ELF-1 (cell line): ENCODE data around the gene CACNA1S.

Source experiments
- DNase-seq: peaks from one replicate; pipeline ENCODE4 v3.0.0-alpha.2; 2016; ENCODE audit warnings: low read depth, low spot score

The CACNA1S gene

DNA sequence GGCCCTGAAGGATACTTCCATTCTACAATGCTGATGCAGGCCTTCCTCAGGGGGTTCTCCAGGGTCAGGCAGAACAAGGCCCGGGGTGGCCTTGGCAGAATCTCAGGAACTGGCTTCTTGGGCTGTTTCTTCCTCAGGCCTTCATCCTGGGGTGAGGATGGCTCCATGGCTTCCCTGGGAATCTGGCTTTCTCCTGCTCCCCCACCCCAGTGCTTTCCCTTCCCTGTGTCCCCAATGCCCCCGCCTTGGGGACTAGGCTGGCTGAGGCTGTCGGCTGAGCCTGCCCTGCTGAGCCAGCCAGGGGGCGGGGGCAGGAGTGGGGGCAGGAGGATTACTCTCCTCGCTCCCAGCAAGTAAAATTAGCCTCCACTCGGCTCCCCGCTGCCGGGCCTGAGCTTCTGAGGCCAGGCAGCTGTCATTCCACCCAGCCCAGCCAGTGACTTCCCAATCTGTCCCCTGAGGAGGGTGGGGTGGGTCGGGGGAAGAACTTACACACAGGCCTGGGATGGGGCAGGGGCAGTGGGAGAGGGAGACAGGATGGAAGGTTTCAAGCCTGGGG is at the start of gene CACNA1S:
Gene CACNA1S (minus strand): TSS at position 254 of the 559 bp plus-strand sequence. CDS start 87 bp downstream, at position 167.
- peak; percentile 30 for DNase-seq

DNA sequence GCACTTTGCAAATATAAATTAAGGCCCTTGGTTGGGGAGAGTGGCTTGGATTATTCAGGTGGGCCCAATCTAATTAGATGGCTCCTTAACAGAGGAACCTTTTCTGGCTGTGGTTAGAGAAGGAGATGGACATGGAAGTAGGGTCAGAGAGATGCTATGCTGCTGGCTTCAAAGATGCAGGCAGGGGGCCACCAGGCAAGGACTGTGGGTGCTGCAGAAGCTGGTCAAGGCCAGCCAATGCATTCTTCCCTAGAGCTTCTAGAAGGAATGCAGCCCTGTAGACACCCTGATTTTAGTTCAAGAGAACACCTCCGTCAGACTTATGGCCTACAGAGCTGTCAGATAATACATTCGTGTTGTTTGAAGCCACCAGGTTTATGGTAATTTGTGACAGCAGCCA is 45.7 kb upstream of the CACNA1S start:
- no peak for DNase-seq

DNA sequence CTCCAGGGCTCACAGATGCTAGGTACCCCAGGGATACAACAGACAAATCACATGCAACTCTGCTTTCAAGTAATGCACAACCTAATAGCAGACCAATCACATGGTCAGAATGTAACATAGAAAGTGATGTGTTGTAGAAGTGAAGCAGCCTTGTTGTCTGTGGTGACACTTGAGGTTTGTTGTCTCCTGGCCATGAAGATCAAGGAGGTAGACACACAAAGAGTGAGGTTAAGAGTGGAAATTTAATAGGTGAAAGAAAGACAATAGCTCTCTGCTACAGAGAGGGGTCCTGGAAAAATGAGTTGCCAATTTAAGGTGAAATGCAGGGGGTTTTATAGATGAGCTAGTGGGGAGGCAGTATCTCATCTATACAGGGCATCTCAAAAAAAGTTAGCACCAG is 44.6 kb upstream of the CACNA1S start:
- DNase-seq = no peak

DNA sequence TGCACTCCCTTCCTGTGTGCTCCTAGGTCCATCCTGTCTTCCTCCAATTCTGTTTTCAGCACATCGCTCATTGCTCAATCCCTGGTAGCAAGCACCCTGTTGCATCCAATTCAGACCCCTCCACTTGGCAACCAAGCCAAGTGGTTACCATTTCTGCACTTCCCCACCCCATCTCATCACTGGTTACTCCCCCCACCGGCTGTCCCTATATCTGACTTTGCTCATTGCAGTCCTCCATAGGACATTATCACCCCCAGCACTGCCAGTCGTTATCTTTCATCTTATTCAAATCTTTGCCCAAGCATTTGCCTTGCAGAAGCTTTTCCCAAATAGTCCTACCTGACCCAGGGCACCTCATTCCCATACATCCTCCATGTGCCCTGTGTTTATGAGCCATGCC is 44.1 kb upstream of the CACNA1S start:
- no peak for DNase-seq

- no peak for DNase-seq
Observed at GRCh38 chr1:201155354-201155753, 43.1 kb upstream of the CACNA1S start.

DNA sequence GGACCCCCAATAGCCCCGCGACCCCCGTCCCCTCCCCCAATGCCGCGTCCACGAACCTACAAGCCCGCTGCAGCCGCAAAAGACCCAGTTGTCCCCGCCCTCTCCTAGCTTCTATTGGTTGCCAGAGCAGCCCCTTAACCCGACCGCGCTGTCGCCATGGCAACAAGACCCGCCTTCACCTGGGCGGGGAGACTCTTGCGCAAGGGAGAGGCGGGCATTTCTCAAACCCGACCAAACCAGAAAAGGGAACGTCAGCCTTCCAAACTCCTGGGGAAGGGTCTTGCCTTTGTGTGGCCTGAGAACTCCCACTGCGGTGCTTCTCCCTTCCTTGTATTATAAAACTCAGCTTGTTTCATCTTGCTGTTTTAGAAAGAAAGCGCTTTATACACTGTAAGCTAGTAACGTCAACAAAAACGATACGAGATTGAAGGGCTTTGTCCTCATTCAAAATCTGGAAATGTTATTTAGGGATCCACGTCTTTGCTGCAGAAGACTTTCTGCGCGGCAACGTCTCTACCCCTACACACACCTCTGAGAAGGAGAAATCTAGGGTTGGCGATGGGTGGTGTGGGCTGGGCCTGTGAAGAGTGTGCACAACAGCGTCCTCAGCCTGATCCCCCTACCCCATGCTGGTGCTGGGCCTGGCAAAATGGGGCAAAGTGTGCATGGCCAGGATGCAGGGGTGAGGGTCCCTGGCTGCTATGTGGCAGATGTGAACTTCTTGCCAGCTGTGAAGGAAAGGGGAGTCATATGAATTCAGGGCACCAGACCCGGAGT is 42.4 kb upstream of the CACNA1S start, which contains the start of gene TMEM9:
Gene TMEM9 (minus strand): TSS at position 86 of the 777 bp plus-strand sequence. CDS start 551 bp downstream, outside the sequence.
- DNase-seq = peak; percentile 99

- DNase-seq = peak; percentile 64
Observed at GRCh38 chr1:201153474-201154388, 41.5 kb upstream of the CACNA1S start.

DNA sequence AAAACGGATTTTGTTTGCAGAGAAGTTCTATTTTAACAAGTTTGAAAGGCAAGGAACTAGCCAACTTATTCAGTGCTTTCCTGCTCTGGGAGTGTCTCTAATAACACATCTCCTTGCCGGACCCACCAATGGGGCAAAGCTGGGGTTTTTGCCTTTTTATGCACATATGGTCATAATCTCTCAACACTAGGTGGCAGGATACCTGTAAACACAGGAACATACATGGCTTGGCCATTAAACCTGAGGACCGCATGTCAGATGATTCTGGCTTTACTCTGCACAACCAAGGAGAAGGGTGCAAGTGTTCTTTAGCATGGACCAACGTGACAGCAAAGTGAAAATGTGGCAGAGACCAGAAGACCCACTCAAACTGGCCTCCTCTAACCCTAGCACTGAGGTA is 37.2 kb upstream of the CACNA1S start:
- DNase-seq = no peak

DNA sequence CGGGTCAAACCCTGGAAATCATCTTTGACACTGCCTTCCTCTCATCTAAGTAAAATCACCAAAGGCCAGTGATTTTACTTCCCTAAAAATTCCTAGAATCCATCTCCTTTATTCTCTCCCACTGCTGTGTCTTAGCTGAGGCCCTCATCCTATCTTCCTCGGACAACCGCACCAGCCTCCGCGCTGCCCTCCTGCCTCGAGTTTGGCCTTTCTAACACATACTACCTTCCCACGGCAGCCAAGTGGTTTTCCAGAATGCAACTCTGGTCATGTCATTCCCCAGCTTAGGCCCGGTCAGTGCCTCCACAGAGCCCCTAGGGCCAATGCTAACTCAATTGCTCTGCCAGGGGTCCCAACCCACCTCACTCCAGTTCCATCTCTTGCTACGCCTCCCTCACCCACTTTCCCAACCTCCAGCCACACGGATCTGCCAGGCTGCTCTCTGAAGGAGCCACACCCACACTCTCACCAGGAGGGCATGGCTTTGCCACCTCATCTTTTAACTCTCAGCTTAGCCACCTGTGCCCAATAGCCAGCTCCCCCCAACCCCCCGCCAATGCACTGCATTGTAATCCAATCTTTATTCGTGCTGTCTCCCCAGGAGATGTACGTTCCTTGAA is 35.3 kb upstream of the CACNA1S start:
- no peak for DNase-seq

DNA sequence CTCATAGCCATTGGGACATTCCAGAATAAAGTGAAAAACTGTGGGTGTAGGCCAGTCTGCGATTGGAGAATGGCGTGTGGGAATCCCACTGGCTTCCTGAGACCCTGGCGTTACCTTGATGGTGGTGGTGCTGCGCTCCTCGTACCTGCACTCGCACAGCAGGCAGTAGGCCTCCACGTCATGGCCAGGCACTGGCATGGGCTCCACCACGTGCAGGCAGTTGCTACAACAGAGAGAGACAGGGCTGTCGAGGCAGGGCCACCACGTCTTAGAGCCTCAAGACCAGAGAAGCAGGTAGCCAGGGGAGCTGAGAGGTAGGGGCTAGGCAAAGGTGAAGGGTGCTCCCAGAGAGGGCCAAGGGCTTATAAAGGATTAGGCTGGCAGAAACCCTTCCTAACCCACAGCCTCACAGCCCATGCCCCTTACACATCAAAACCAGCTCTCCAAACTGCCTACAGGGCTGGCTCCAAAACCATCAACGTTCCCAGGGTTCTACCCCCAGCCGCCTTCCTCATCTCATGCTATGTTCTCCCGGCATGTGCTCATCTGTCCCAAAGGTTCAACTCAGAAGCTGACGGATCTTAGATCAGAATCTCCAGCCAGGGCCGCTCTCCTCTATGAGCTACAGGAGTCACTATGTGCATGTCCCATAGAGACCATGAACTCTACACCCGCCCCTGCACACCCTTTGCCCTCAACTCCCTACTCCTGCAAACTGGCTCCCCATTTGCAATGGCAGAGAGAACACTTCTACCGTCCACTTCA is 34.6 kb upstream of the CACNA1S start:
- no peak for DNase-seq

DNA sequence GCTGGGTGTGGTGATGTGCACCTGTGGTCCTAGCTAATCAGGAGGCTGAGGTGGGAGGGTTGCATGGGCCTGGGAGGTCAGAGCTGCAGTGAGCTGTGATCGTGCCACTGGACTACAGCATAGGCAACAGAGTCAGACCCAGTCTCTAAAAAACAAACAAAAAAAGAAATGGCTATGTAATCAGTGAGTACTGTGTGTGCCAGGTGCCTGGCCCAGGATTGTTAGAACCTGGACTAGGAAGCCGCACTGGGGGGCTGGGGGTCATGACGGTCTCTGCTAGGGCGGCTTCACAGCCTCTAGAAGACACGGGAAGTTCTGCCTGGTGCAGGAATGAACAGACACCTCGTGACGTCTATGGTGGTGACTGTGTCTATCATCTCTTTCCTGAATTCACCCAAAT is 33.6 kb upstream of the CACNA1S start:
- no peak for DNase-seq

DNA sequence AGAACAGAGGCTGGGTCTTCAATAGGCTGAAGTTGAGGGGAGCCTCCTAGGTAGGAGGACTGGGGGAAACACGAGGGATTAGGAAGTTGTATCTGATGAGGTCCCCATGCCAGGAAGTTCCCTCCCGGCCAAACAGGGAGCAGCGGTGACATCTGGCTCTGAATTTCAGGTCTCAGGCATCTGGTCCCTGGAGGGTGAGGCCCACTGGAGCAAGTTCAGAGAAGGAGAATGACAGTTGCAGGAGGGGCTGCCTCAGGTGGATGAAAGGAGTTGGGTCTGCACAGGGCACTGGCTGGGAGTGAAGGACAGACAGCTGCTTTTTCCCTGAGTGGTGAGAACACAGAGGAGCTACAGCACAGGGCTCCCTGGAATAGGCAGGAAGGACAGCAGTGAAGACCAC is 32.9 kb upstream of the CACNA1S start:
- DNase-seq = no peak

DNA sequence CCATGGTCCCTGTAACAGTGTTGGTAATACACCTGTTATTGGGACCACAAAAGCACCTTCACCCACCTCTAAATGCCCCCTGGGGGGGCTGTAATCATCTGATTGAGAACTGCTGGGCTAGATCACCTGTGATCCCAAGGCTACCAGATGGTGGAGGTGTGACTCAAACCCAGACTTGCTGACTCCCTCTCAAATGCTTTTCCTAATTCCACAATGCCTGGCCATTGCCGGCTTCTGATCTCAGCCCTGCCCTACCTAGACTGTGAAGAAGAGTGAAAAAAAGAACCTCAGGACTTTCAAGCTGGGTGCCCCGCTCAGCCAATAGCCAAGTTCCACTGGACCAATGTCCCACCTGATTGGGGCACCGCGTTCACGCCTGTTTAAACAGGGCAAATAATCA is 32.5 kb upstream of the CACNA1S start:
- no peak for DNase-seq

DNA sequence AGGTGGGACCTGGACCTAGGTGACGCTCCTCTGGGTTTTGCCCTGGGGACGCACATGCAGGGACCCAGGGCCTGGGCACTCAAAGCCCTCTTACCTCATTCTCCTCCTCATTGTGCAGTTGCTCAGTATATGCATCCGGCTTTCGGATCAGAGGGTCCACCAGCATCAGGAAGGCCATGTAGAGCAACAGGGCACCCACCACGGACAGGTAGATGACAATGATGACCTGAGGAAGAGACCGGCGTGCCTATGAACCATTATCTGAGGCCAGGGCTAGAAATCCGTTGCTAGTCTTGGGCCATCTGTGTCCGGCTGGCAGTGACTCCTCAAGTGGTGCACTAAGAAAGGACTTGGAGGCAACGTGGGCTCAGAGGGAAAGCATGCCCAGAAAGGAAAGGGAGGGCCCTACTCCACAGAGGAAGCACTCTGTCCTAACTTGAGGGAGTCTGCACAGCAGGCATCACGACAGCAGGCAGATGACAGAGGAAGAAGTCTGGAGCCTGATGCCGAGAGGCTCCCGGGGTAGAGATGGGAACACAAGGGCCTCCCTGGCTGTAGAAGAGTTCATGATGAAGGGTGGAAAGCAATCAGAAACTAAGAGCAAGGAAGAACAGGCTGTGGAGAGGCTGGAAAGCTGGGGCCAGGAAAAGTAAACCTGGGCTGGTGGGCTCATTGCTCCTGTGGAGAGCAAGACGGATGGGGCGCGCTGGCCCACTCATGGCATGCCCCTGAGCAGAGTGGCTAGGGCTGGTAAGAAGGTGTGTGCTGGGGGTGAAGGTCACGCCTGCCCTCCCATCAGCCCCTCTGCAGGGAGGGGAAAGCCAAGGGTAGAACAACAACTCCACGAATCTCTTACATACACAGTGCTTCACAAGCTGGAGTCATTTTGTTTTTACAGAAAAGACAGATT is 31.8 kb upstream of the CACNA1S start:
- no peak for DNase-seq

DNA sequence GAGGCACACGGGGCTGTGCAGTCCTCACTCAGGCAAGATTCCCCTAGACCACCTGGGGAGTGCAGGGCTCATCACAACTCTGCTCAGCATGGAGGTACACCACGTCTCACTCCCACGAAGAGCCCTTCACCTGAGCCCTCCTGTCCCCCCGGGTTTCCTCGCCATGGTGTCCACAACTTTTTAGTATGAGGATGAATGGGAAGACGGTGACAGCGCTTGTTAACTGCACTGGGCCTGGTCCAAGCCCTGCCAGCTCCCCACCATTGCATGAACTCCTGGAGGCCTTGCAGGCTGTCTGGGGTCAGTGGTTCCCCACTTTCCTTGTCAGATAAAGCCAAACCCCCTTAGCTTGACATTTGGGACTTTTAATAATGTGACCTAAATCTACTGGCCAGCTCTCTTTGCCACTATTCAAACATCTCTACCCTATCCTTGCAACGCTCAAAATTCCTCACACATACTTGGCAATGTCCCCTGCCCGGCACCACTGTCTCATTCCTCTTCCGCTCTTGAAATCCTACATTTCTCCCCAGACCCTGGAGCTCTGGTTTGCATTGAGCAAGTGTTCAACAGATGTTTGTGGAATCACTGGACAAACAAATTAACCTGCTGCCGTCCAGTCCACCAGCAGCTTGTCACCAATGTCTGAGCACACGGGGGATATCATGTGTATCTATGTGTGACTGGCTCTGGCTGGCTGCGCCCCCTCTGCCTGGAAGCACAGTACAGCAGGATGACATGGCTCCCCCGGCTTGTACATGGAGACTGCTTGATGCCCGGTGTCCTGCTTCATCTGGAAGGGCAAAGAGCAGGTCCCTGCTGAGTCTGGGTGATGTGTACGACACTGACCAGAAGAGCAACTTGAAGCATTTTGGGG is 30.9 kb upstream of the CACNA1S start:
- no peak for DNase-seq

DNA sequence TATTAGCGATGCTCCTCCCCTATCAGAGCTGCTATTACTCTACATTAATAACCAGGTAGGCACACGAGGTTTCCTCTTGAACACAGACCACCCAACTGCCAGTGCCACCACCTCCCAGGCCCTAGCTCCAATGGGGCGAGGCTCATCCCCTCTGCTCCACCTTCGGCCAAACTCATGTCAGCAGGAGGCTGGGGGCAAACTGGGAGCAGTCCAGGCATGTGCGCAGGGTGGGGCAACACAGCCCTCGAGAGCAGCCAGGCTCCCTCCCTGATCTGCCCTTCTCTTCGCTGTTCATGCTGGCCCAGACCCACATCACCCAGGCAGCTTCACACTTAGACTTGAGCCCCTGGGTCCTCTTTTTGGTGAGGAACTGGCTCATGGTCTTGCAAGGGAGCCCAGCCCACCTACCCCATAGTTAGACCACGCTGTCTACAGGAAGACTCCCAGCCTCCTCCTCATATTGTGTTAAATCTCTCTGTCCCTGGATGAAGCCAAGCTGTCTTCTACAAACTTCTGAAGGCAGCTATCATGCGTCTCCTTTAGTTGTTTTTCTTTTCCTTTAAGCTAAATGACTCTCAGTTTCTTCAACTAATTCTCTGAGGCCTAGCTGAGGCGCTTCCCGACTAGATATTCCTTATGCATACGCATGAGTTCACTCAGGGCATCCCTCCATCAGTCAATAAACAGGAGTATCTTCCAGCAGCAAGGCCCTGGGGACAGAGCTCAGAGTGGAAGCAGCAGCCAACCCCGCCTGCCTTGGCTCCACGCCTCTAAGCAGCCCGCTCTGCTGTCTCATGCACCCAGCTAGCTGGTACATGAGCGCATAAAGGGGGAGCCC is 30.0 kb upstream of the CACNA1S start:
- no peak for DNase-seq

DNA sequence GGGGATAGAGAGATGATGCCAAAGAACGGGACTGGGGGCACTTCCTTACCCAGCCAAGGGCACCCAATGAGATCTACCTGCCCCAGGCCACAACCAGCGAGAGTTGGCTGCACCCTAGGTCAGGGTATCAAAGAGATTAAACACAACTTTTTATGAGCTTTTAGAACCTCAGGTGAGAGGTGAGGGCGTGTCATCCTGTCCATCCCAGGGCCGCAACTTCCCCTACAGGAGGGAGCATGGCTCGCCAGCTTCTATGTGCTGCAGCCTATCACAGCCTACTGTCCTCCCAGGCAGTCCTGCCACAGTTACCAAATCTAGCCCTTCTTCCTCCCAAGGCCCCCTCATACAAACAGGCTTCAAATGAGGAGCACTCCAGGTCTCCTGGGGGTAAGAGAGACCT is 29.2 kb upstream of the CACNA1S start:
- no peak for DNase-seq

GRCh38 chr1:201140941-201141260 is 28.7 kb upstream of the CACNA1S start:
- DNase-seq = no peak
